ENCODE data around the gene HMGCR.

HMGCR gene

DNA sequence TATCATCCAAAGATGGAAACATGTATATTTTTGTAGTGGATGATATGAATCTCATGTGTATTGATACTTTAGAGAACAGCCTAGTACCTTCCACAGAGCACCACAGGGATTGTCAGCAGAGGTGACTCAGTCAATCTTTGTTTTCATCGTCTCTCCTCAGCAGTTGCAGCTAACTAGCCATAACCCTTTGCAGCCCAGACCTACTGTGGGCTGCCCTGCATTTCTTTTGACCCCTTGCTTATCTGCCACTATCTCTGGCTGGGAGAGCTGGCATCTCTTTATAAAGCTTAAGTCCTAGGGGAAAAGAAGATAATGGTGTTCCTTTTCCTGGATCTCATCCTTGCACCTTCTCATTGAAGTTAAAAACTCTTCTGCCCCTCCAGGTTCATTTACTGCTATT is 28.7 kb downstream of the HMGCR start:
- H3K27ac ChIP-seq (ENCODE audit: low read length): no peak overlapping the region; the same call in 1 of the 2 replicates

GRCh38 chr5:75366787-75367186 is 29.8 kb downstream of the HMGCR start:
- H3K27me3 ChIP-seq (replicated peaks; ENCODE audit: insufficient read depth, low read length): no peaks in the 10 kb centered on the region
- TF ChIP-seq EZH2phosphoT487 (IDR thresholded peaks at IDR 0.05; ENCODE audit: low read length) (no peak), CTCF (IDR thresholded peaks at IDR 0.05; ENCODE audit: low read length) (no peak), EZH2 (optimal IDR thresholded peaks at IDR 0.05; ENCODE audit: low read depth, low read length) (no peak)
- H3K4me1 ChIP-seq (ENCODE audit: low read length): peaks cover 14% of the 10 kb centered on the region; the same call in 1 of the 2 replicates
- H3K4me3 ChIP-seq (ENCODE audit: low read length): peak overlapping the region; percentile 39
- no peaks in the 10 kb centered on the region for H3K9me3 ChIP-seq (replicated peaks; ENCODE audit: insufficient read depth, low read length)
- DNase-seq: peak; percentile 85
- H2AFZ ChIP-seq (ENCODE audit: low read length): peak overlapping the region; percentile 48
- no peaks in the 10 kb centered on the region for H4K20me1 ChIP-seq (ENCODE audit: insufficient read depth, low read length)
- no peaks in the 10 kb centered on the region for H3K79me2 ChIP-seq (ENCODE audit: low read length)
- peak overlapping the region; percentile 92 for H3K27ac ChIP-seq (ENCODE audit: low read length)
- peak overlapping the region; percentile 60 for H3K9ac ChIP-seq (ENCODE audit: low read length)
- peaks cover 20% of the 10 kb centered on the region for H3F3A ChIP-seq (ENCODE audit: insufficient read depth, low read length)
- H3K4me2 ChIP-seq (ENCODE audit: low read depth, low read length): peak overlapping the region; percentile 79
- no peaks in the 10 kb centered on the region for H3K36me3 ChIP-seq (replicated peaks; ENCODE audit: insufficient read depth, low read length)
- no peaks in the 10 kb centered on the region for H3K9me2 ChIP-seq (replicated peaks; ENCODE audit: insufficient read depth, low read length)

More for the DNA sequence above, 28.7 kb downstream of the HMGCR start:
- Histone ChIP-seq H3F3A (ENCODE audit: insufficient read depth, low read length) (peaks cover 20% of the 10 kb centered on the region), H3K36me3 (replicated peaks; ENCODE audit: insufficient read depth, low read length) (no peaks in the 10 kb centered on the region), H3K9ac (ENCODE audit: low read length) (no peak overlapping the region), H3K4me2 (ENCODE audit: low read depth, low read length) (no peak overlapping the region), H3K27me3 (replicated peaks; ENCODE audit: insufficient read depth, low read length) (no peaks in the 10 kb centered on the region), H4K20me1 (ENCODE audit: insufficient read depth, low read length) (no peaks in the 10 kb centered on the region), H2AFZ (ENCODE audit: low read length) (no peak overlapping the region), H3K4me3 (ENCODE audit: low read length) (no peak overlapping the region), H3K9me2 (replicated peaks; ENCODE audit: insufficient read depth, low read length) (no peaks in the 10 kb centered on the region), H3K9me3 (replicated peaks; ENCODE audit: insufficient read depth, low read length) (no peaks in the 10 kb centered on the region), H3K4me1 (ENCODE audit: low read length) (peaks cover 14% of the 10 kb centered on the region; the same call in 1 of the 2 replicates), H3K79me2 (ENCODE audit: low read length) (no peaks in the 10 kb centered on the region)
- TF ChIP-seq EZH2phosphoT487 (IDR thresholded peaks at IDR 0.05; ENCODE audit: low read length) (no peak), CTCF (IDR thresholded peaks at IDR 0.05; ENCODE audit: low read length) (no peak), EZH2 (optimal IDR thresholded peaks at IDR 0.05; ENCODE audit: low read depth, low read length) (no peak)
- no peak for DNase-seq

GRCh38 chr5:75367401-75367800 is 30.4 kb downstream of the HMGCR start:
- Histone ChIP-seq H3K36me3 (replicated peaks; ENCODE audit: insufficient read depth, low read length) (no peaks in the 10 kb centered on the region), H2AFZ (ENCODE audit: low read length) (peak overlapping the region; percentile 48), H3K9me3 (replicated peaks; ENCODE audit: insufficient read depth, low read length) (no peaks in the 10 kb centered on the region), H3K27ac (ENCODE audit: low read length) (peak overlapping the region; percentile 92), H3K27me3 (replicated peaks; ENCODE audit: insufficient read depth, low read length) (no peaks in the 10 kb centered on the region), H3K4me3 (ENCODE audit: low read length) (peak overlapping the region; percentile 39), H3K4me1 (ENCODE audit: low read length) (peaks cover 14% of the 10 kb centered on the region; the same call in 1 of the 2 replicates), H3K9ac (ENCODE audit: low read length) (peak overlapping the region; percentile 60), H4K20me1 (ENCODE audit: insufficient read depth, low read length) (no peaks in the 10 kb centered on the region), H3K9me2 (replicated peaks; ENCODE audit: insufficient read depth, low read length) (no peaks in the 10 kb centered on the region), H3K79me2 (ENCODE audit: low read length) (no peaks in the 10 kb centered on the region), H3K4me2 (ENCODE audit: low read depth, low read length) (peak overlapping the region; percentile 79), H3F3A (ENCODE audit: insufficient read depth, low read length) (peaks cover 20% of the 10 kb centered on the region)
- no peak for DNase-seq
- TF ChIP-seq EZH2 (optimal IDR thresholded peaks at IDR 0.05; ENCODE audit: low read depth, low read length) (no peak), CTCF (IDR thresholded peaks at IDR 0.05; ENCODE audit: low read length) (no peak), EZH2phosphoT487 (IDR thresholded peaks at IDR 0.05; ENCODE audit: low read length) (no peak)
